ENCODE data around the gene SOWAHA. TPM values are rescaled to one million over a fixed set of nuclear protein-coding genes. Genes with fewer than 3 reads are reported as not detected.

SOWAHA gene
- total RNA-seq, 1 experiment from 2014 or later = not detected

DNA sequence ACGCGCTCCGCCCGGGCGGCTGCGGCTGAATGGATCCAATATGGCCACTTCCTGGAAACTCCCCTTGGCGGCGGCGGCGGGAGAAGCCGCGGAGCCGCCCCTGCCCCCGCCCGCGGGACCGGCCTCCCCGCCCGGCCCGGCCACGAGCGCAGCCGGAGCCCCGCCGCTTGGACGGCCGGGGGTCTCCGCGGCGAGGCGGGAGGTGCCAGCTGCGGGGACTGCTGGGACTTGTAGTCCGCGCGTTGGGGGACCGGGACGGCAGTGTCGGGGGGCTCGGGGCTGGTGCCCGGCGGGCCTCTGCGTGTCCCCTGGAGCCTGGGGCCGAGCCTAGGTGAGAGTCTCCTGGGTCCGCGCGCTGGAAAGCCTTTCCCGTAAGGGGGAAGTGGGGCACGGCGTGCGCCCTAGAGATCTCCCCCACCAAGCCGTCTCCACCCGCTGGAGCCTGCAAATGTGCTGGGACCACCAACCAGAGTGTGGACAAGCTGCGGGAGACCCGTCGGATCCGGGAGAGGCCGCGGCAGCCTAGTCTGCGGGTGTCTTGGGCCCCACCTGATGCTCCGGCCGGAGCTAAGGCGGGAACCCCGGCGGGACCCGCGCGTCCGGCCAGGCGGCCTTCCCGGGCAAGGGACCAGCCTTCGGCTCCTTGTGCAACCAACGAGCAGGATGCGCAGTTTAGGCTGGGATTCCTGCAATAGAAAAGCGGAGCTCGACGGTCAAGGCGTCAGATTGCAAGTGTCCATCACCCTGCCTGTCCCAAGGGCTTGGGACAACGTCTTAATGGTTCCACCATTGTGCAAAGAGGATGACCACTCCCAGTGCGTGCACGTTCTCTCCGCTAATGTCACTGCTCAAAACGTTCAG lies 35.7 kb upstream of the SOWAHA start, which contains the start of gene SEPTIN8:
TSS of gene SEPTIN8 (minus strand) at position 31 of the 861 bp plus-strand sequence. CDS start 102 bp downstream, outside the sequence.
- ChIA-PET POLR2A (ENCODE audit: low non-redundant PET) (no interaction called here), CTCF (no interaction called here)
- Histone ChIP-seq H3K36me3 (ENCODE audit: insufficient read depth, low read length, poor library complexity, severe bottlenecking) (no peaks in the 10 kb centered on the region), H3K9me3 (ENCODE audit: low read depth, low read length, poor library complexity, severe bottlenecking) (no peaks in the 10 kb centered on the region), H3K4me3 (ENCODE audit: low read depth, low read length, poor library complexity, severe bottlenecking) (peak within 1 kb of the TSS; percentile 74), H3K27me3 (replicated peaks; ENCODE audit: insufficient read depth, low read depth, low read length, poor library complexity) (no peaks in the 10 kb centered on the region), H3K27ac (ENCODE audit: low read depth, low read length, poor library complexity, severe bottlenecking) (peak within 1 kb of the TSS; percentile 50), H3K4me1 (ENCODE audit: insufficient read depth, low read length, poor library complexity, severe bottlenecking) (peaks cover 6% of the 10 kb centered on the region)
- peak; percentile 43 for DNase-seq (ENCODE audit: low spot score)
- BruUV-seq (replicated peaks) = no TSS peak
- TF ChIP-seq EZH2 (IDR thresholded peaks at IDR 0.05; ENCODE audit: borderline replicate concordance, low read depth, low read length, poor library complexity, severe bottlenecking) = no peak
- intact Hi-C loops (cut with micrococcal nuclease; ENCODE audit: unreplicated experiment) = no loop called here

DNA sequence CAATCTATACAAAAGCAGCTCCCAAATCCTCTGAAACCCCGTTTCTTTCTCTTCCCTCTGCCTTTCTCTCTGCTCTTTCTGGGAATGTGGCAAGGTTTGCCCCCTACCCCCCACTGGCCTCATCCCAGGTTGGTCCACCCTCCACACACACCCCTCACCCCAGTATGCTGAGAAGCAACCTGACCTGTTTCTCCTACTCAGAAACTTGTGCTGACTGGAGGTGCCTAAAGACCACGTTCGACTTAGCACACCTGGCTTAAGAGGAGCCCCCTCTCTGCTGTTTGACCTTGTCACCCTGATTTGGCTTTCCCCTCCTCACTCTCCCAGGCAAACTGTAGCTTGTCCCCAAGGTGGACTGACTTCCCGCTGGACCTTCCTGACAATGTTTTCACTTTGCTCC lies 35.0 kb upstream of the SOWAHA start:
- H3K4me3 ChIP-seq (ENCODE audit: low read depth, low read length, poor library complexity, severe bottlenecking) = no peak overlapping the region
- DNase-seq (ENCODE audit: low spot score) = no peak
- POLR2A ChIA-PET (ENCODE audit: low non-redundant PET) = no interaction called here
- no peaks in the 10 kb centered on the region for H3K9me3 ChIP-seq (ENCODE audit: low read depth, low read length, poor library complexity, severe bottlenecking)
- TF ChIP-seq EZH2 (IDR thresholded peaks at IDR 0.05; ENCODE audit: borderline replicate concordance, low read depth, low read length, poor library complexity, severe bottlenecking) = no peak
- intact Hi-C loops (cut with micrococcal nuclease; ENCODE audit: unreplicated experiment) = no loop called here
- H3K27me3 ChIP-seq (replicated peaks; ENCODE audit: insufficient read depth, low read depth, low read length, poor library complexity) = no peaks in the 10 kb centered on the region
- BruUV-seq (replicated peaks) = no TSS peak
- H3K36me3 ChIP-seq (ENCODE audit: insufficient read depth, low read length, poor library complexity, severe bottlenecking) = no peaks in the 10 kb centered on the region
- H3K27ac ChIP-seq (ENCODE audit: low read depth, low read length, poor library complexity, severe bottlenecking) = no peak overlapping the region
- peaks cover 6% of the 10 kb centered on the region for H3K4me1 ChIP-seq (ENCODE audit: insufficient read depth, low read length, poor library complexity, severe bottlenecking)
- CTCF ChIA-PET = no interaction called here

DNA sequence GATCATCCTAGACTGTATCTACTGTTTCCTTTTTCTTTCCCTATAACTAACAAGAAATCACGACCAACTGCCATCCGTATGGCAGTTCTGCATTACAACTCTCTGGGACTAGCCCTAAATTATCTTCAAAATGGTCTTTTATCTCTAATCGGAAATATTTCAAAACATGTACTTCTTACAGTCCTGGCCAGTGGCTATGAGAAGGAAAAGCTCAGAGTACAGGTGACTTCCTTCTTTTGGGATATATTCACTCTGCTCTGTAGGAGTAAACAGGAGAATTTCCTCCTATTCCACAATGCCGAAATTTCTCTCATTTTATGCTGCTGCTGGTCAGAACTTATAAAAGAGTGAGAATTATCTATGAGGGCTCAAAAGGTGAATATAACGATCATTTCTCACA lies 34.2 kb upstream of the SOWAHA start:
- Histone ChIP-seq H3K36me3 (ENCODE audit: insufficient read depth, low read length, poor library complexity, severe bottlenecking) (no peaks in the 10 kb centered on the region), H3K4me1 (ENCODE audit: insufficient read depth, low read length, poor library complexity, severe bottlenecking) (peaks cover 6% of the 10 kb centered on the region), H3K4me3 (ENCODE audit: low read depth, low read length, poor library complexity, severe bottlenecking) (no peak overlapping the region), H3K27ac (ENCODE audit: low read depth, low read length, poor library complexity, severe bottlenecking) (no peak overlapping the region), H3K9me3 (ENCODE audit: low read depth, low read length, poor library complexity, severe bottlenecking) (no peaks in the 10 kb centered on the region), H3K27me3 (replicated peaks; ENCODE audit: insufficient read depth, low read depth, low read length, poor library complexity) (no peaks in the 10 kb centered on the region)
- TF ChIP-seq, protein P1, sequence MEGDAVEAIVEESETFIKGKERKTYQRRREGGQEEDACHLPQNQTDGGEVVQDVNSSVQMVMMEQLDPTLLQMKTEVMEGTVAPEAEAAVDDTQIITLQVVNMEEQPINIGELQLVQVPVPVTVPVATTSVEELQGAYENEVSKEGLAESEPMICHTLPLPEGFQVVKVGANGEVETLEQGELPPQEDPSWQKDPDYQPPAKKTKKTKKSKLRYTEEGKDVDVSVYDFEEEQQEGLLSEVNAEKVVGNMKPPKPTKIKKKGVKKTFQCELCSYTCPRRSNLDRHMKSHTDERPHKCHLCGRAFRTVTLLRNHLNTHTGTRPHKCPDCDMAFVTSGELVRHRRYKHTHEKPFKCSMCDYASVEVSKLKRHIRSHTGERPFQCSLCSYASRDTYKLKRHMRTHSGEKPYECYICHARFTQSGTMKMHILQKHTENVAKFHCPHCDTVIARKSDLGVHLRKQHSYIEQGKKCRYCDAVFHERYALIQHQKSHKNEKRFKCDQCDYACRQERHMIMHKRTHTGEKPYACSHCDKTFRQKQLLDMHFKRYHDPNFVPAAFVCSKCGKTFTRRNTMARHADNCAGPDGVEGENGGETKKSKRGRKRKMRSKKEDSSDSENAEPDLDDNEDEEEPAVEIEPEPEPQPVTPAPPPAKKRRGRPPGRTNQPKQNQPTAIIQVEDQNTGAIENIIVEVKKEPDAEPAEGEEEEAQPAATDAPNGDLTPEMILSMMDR (conservative IDR thresholded peaks at IDR 0.05; ENCODE audit: low read depth, low read length) = no peak
- no peak for TF ChIP-seq EZH2 (IDR thresholded peaks at IDR 0.05; ENCODE audit: borderline replicate concordance, low read depth, low read length, poor library complexity, severe bottlenecking)
- intact Hi-C loops (cut with micrococcal nuclease; ENCODE audit: unreplicated experiment) = no loop called here
- CTCF ChIA-PET = no interaction called here
- POLR2A ChIA-PET (ENCODE audit: low non-redundant PET) = no interaction called here
- DNase-seq (ENCODE audit: low spot score) = no peak
- BruUV-seq (replicated peaks) = no TSS peak

DNA sequence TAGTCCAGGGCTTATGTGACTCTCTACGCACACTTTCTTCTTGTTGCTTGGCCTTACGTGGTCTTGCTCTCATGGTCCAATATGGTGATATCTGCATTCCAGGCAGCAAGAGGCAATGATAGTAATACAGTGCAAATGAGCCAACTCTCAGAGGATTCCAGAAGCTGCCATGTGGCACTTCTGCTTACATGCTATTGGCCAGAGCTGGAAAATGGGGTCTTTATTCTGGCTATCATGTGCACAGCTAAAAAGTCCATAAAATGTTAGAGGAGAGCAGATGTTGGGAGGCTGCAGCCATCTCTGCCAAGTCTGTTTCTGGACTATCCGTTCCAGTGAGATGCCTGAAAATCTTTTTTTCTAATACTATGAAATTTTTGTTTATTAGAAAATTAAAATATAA lies 33.1 kb upstream of the SOWAHA start:
- Histone ChIP-seq H3K9me3 (ENCODE audit: low read depth, low read length, poor library complexity, severe bottlenecking) (no peaks in the 10 kb centered on the region), H3K27ac (ENCODE audit: low read depth, low read length, poor library complexity, severe bottlenecking) (no peak overlapping the region), H3K27me3 (replicated peaks; ENCODE audit: insufficient read depth, low read depth, low read length, poor library complexity) (no peaks in the 10 kb centered on the region), H3K36me3 (ENCODE audit: insufficient read depth, low read length, poor library complexity, severe bottlenecking) (no peaks in the 10 kb centered on the region), H3K4me3 (ENCODE audit: low read depth, low read length, poor library complexity, severe bottlenecking) (no peak overlapping the region), H3K4me1 (ENCODE audit: insufficient read depth, low read length, poor library complexity, severe bottlenecking) (peaks cover 6% of the 10 kb centered on the region)
- no peak for DNase-seq (ENCODE audit: low spot score)
- BruUV-seq (replicated peaks) = no TSS peak
- intact Hi-C loops (cut with micrococcal nuclease; ENCODE audit: unreplicated experiment) = no loop called here
- CTCF ChIA-PET = no interaction called here
- POLR2A ChIA-PET (ENCODE audit: low non-redundant PET) = no interaction called here
- TF ChIP-seq, protein P1 (conservative IDR thresholded peaks at IDR 0.05; ENCODE audit: low read depth, low read length) = no peak
- TF ChIP-seq EZH2 (IDR thresholded peaks at IDR 0.05; ENCODE audit: borderline replicate concordance, low read depth, low read length, poor library complexity, severe bottlenecking) = no peak

All from A673 (cell line).